Right lobe of liver (tissue), 6 donors: ENCODE results near the gene DDX24. TPM values are rescaled to one million over a fixed set of nuclear protein-coding genes. Genes with fewer than 3 reads are reported as not detected.

Experiments used
- ATAC-seq, 4 donors: fragments of 200-7000 bp; cut with Tn5 transposase; one replicate each; pipeline ENCODE4 v1.9.1; 2020; ENCODE audit warnings: mild to moderate bottlenecking in 4 of 4, moderate library complexity in 4 of 4
- DNase-seq, 3 donors: peaks; one replicate each; pipeline ENCODE4 v3.0.0-alpha.2; 2020
- H3K27ac ChIP-seq, 3 donors: fragments of 200-600 bp; one replicate each; pipeline ENCODE4 v1.8.0; 2022
- H3K27me3 ChIP-seq, 2 donors: fragments of 200-600 bp; one replicate each; pipeline ENCODE4 v1.8.0; 2022
- H3K36me3 ChIP-seq, 4 donors: fragments of 200-600 bp; sonication (generic) in 1 of 4; one replicate each; pipeline versions ENCODE4 v1.5.1 to v1.8.0; 2017 to 2022; ENCODE audit warnings: control low read depth in 1 of 4
- H3K4me1 ChIP-seq, 4 donors: fragments of 200-600 bp; sonication (generic) in 1 of 4; one replicate each; pipeline versions ENCODE4 v1.5.1 to v1.8.0; 2017 to 2022; ENCODE audit warnings: control low read depth in 1 of 4
- H3K4me3 ChIP-seq, 3 donors: fragments of 200-600 bp; one replicate each; pipeline ENCODE4 v1.8.0; 2022
- H3K9me3 ChIP-seq, 4 donors: fragments of 200-600 bp; sonication (generic) in 1 of 4; one replicate each; pipeline versions ENCODE4 v1.5.1 to v1.8.0; 2017 to 2022; ENCODE audit warnings: control low read depth in 1 of 4
- CTCF ChIP-seq, 4 donors: fragments of 200-600 bp in 3 of 4; fragments of 450-650 bp in 1 of 4; IDR thresholded peaks; one replicate each; pipeline versions ENCODE4 v1.5.1 to v1.8.0; 2016 to 2022; ENCODE audit warnings: antibody characterized with exemption in 4 of 4, mild to moderate bottlenecking in 2 of 4
- POLR2A ChIP-seq: fragments of 450-650 bp; IDR thresholded peaks from one replicate; pipeline ENCODE4 v1.6.1; 2017; ENCODE audit warnings: antibody characterized with exemption, mild to moderate bottlenecking
- WGBS: methylation state at CpG from one replicate; pipeline ENCODE4 v1.1.6; 2018; ENCODE audit warnings: low coverage, low lambda C conversion rate; ENCODE audit not compliant: insufficient coverage; ENCODE audit errors: missing lambda C conversion rate; 5-methylcytosine and 5-hydroxymethylcytosine counted together
- intact Hi-C, 2 donors: fragments of 100-400 bp; cut with DNase I; formaldehyde crosslinking; loops; one replicate each; pipeline versions ENCODE4 v1.11.2 to v1.14.1; 2022
- total RNA-seq, 6 experiments: library from RNA; depleted of rRNA in 2 of 6; stranded (reverse); fragments of >200 nt in 2 of 6; fragmentation: NEBNext Ultra II Directional in 3 of 6; extraction: Animal tissue kit (Norgen Biotek cat#: 25700) in 3 of 6; gene quantifications; one replicate each; pipeline versions ENCODE4 v1.1.0 to v1.2.4, GENCODE V29; 2016 to 2023
- donor health status: DM: no; HTN: yes; CAD: no.
- donor health status: DM: no; HTN: no; CAD: no.
- donor health status: DM: no; HTN: no; CAD: no.
- donor health status: DM: no; HTN: yes; CAD: no.
- donor health status: DM: no; HTN: yes; CAD: no.

DDX24 gene
- total RNA-seq, 6 experiments from 2014 or later: 47.8 to 74.0 (median 63.6) TPM

GRCh38 chr14:94112513-94113063 is 31.6 kb upstream of the DDX24 start:
- TF ChIP-seq CTCF (IDR thresholded peaks at IDR 0.05): no peak
- TF ChIP-seq POLR2A: no peak
- intact Hi-C loops: no loop called here
- H3K4me3 ChIP-seq: no peak overlapping the region
- ATAC-seq: no peak
- no peaks in the 10 kb centered on the region for H3K27me3 ChIP-seq
- WGBS: 82% methylated on average over 3 of the region's 6 CpGs
- H3K36me3 ChIP-seq: no peaks in the 10 kb centered on the region
- H3K4me1 ChIP-seq: peaks cover 0 to 8% (median 0%) of the 10 kb centered on the region in 4 donors
- H3K27ac ChIP-seq: no peak overlapping the region
- DNase-seq: no peak
- H3K9me3 ChIP-seq: no peaks in the 10 kb centered on the region

GRCh38 chr14:94111276-94112095 is 30.5 kb upstream of the DDX24 start:
- intact Hi-C loops: no loop called here
- WGBS: 77% methylated on average over 10 of the region's 20 CpGs
- Histone ChIP-seq H3K4me3 (peak overlapping the region; percentile 9 to 33 (median 21)), H3K27me3 (no peaks in the 10 kb centered on the region), H3K9me3 (no peaks in the 10 kb centered on the region), H3K36me3 (no peaks in the 10 kb centered on the region), H3K4me1 (peaks cover 0 to 8% (median 0%) of the 10 kb centered on the region in 4 donors), H3K27ac (peak overlapping the region; percentile 29 to 56 (median 43))
- DNase-seq (no peak), ATAC-seq (peak in 1 of 4 donors; percentile 8)
- no peak for TF ChIP-seq CTCF (IDR thresholded peaks at IDR 0.05)

GRCh38 chr14:94110552-94111181 is 29.7 kb upstream of the DDX24 start, which contains the start of gene IFI27:
Gene IFI27, plus strand, starts transcription at chr14:94110736.
- no peaks in the 10 kb centered on the region for H3K9me3 ChIP-seq
- H3K27me3 ChIP-seq: no peaks in the 10 kb centered on the region
- peak within 1 kb of the TSS; percentile 9 to 33 (median 21) for H3K4me3 ChIP-seq
- H3K4me1 ChIP-seq: peaks cover 0 to 8% (median 0%) of the 10 kb centered on the region in 4 donors
- WGBS: 59% methylated on average over 10 of the region's 14 CpGs
- H3K27ac ChIP-seq: peak within 1 kb of the TSS; percentile 29 to 56 (median 43)
- DNase-seq (no peak), ATAC-seq (peak; percentile 25 to 58 (median 50))
- TF ChIP-seq CTCF (IDR thresholded peaks at IDR 0.05) (no peak), POLR2A (no peak)
- no peaks in the 10 kb centered on the region for H3K36me3 ChIP-seq
- intact Hi-C loops: no loop called here

- DNase-seq: no peak
- Histone ChIP-seq H3K4me1 (peaks cover 0 to 2% (median 0%) of the 10 kb centered on the region in 4 donors), H3K36me3 (no peaks in the 10 kb centered on the region), H3K27me3 (no peaks in the 10 kb centered on the region), H3K4me3 (no peak overlapping the region), H3K9me3 (no peaks in the 10 kb centered on the region), H3K27ac (no peak overlapping the region)
- no peak for ATAC-seq
- TF ChIP-seq CTCF (IDR thresholded peaks at IDR 0.05): no peak
- TF ChIP-seq POLR2A: no peak
- WGBS: 91% methylated on average over 1 of the region's 2 CpGs
- intact Hi-C loops: no loop called here
Observed at GRCh38 chr14:94109915-94110250, 28.9 kb upstream of the DDX24 start.
